Stimulated activated effector memory CD8-positive, alpha-beta T cell treated with anti-CD3 and anti-CD28 coated beads, Interleukin-12 subunit alpha, Interleukin-12 subunit beta, amount 100 ng/mL, for 72 hours (primary cell): ENCODE data around the gene SCN3B.
A peak's percentile ranks its signal among the peaks of the same experiment; 100 is the strongest.

Experiments used
- ATAC-seq: fragments of 150-1000 bp; cut with Tn5 transposase; 2 replicates; pipeline ENCODE4 v1.10.0; 2021
- DNase-seq, 2 donors: peaks; one replicate each; pipeline ENCODE4 v3.0.0; 2021 to 2022; ENCODE audit warnings: low spot score in 2 of 2
- H3K27ac Mint-ChIP-seq: one replicate; pipeline ENCODE4 v1.8.0; 2022; ENCODE audit warnings: mild to moderate bottlenecking, mixed read lengths
- H3K36me3 Mint-ChIP-seq: one replicate; pipeline ENCODE4 v1.8.0; 2022; ENCODE audit warnings: mild to moderate bottlenecking, mixed read lengths
- H3K4me1 Mint-ChIP-seq: one replicate; pipeline ENCODE4 v1.8.0; 2022; ENCODE audit warnings: mixed read lengths
- H3K4me3 Mint-ChIP-seq: one replicate; pipeline ENCODE4 v1.8.0; 2022; ENCODE audit warnings: mild to moderate bottlenecking, mixed read lengths
- H3K9me3 Mint-ChIP-seq: one replicate; pipeline ENCODE4 v1.8.0; 2022; ENCODE audit warnings: mixed read lengths

SCN3B gene

GRCh38 chr11:123580557-123581275, 73.7 kb downstream of the SCN3B start:
- H3K36me3 Mint-ChIP-seq: peaks cover 6% of the 10 kb centered on the region
- ATAC-seq (peak; percentile 71), DNase-seq (peak; percentile 42 to 80)
- H3K9me3 Mint-ChIP-seq: no peaks in the 10 kb centered on the region
- no peak overlapping the region for H3K4me3 Mint-ChIP-seq
- H3K4me1 Mint-ChIP-seq: peaks cover 19% of the 10 kb centered on the region
- no peak overlapping the region for H3K27ac Mint-ChIP-seq

- H3K9me3 Mint-ChIP-seq: no peaks in the 10 kb centered on the region
- peaks cover 19% of the 10 kb centered on the region for H3K4me1 Mint-ChIP-seq
- DNase-seq (no peak), ATAC-seq (no peak)
- H3K36me3 Mint-ChIP-seq: peaks cover 6% of the 10 kb centered on the region
- no peak overlapping the region for H3K27ac Mint-ChIP-seq
- H3K4me3 Mint-ChIP-seq: no peak overlapping the region
Measured at GRCh38 chr11:123580137-123580536, 74.3 kb downstream of the SCN3B start.

DNA sequence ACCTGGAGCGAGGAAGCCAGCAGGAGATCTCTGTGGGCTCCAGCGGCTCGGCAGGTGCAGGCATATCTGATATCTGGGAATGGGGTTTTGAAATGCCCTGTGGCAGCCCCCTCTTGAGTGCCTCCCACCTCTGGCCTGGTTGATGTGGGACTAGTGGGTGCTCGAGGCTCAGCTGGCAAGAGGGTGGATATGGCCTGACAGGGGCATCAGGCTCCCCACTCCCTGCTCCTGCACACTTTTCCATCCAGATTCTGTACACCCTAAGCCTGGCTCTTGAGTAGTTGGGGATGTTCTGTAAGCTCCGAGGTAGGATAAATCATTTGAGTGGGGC, 75.0 kb downstream of the SCN3B start:
- Mint-ChIP-seq H3K27ac (no peak overlapping the region), H3K4me1 (peaks cover 19% of the 10 kb centered on the region), H3K4me3 (no peak overlapping the region), H3K36me3 (peaks cover 6% of the 10 kb centered on the region), H3K9me3 (no peaks in the 10 kb centered on the region)
- ATAC-seq (no peak), DNase-seq (no peak)
